Sciatic nerve (tissue), 2 donors: ENCODE measurements around the gene FARS2. TPM values are rescaled to one million over a fixed set of nuclear protein-coding genes. Genes with fewer than 3 reads are reported as not detected.
A peak's percentile ranks its signal among the peaks of the same experiment; 100 is the strongest.

Experiments
- ATAC-seq: fragments of 200-7000 bp; cut with Tn5 transposase; one replicate; pipeline ENCODE4 v1.9.1; 2020; ENCODE audit warnings: mild to moderate bottlenecking, moderate library complexity
- DNase-seq: peaks from one replicate; pipeline ENCODE4 v3.0.0-alpha.2; 2020; ENCODE audit warnings: low spot score
- intact Hi-C: fragments of 100-400 bp; cut with DNase I; formaldehyde crosslinking; loops from one replicate; pipeline ENCODE4 v1.14.2; 2022
- total RNA-seq: library from RNA; stranded (reverse); fragmentation: NEBNext Ultra II Directional; extraction: Animal tissue kit (Norgen Biotek cat#: 25700); gene quantifications from one replicate; pipeline ENCODE4 v1.2.1, GENCODE V29; 2021
- donor health status: DM: no; HTN: no; CAD: no.
- donor health status: DM: no; HTN: no; CAD: no.

Gene FARS2
- total RNA-seq: 17.8 TPM

- DNase-seq: peak; percentile 94
- ATAC-seq: peak; percentile 98
- intact Hi-C loops: no loop called here
These were observed at the start of gene FARS2, which contains the start of gene LYRM4 for GRCh38 chr6:5260661-5261544. FARS2 (plus strand) TSS chr6:5261513. LYRM4 (minus strand) TSS chr6:5260950; CDS start chr6:5260733, 217 bp downstream.

GRCh38 chr6:5213836-5214235 is 47.5 kb upstream of the FARS2 start:
- no peak for DNase-seq
- ATAC-seq: no peak
- intact Hi-C loops: no loop called here

- no peak for ATAC-seq
- DNase-seq: no peak
- intact Hi-C loops: no loop called here
These were observed 46.7 kb upstream of the FARS2 start for GRCh38 chr6:5214570-5215052.

GRCh38 chr6:5215159-5215558 is 46.2 kb upstream of the FARS2 start:
- DNase-seq (no peak), ATAC-seq (no peak)
- intact Hi-C loops: no loop called here

GRCh38 chr6:5215799-5216198 is 45.5 kb upstream of the FARS2 start:
- intact Hi-C loops: no loop called here
- ATAC-seq (no peak), DNase-seq (no peak)

- no peak for ATAC-seq
- intact Hi-C loops: no loop called here
- DNase-seq: no peak
These were observed 44.0 kb upstream of the FARS2 start for GRCh38 chr6:5217356-5217755.

- DNase-seq: no peak
- intact Hi-C loops: no loop called here
- ATAC-seq: no peak
These were observed 42.2 kb upstream of the FARS2 start for GRCh38 chr6:5219011-5219691.

GRCh38 chr6:5220443-5220842 is 40.9 kb upstream of the FARS2 start:
- intact Hi-C loops: no loop called here
- no peak for ATAC-seq
- DNase-seq: no peak

- intact Hi-C loops: no loop called here
- DNase-seq (no peak), ATAC-seq (no peak)
These were observed 38.0 kb upstream of the FARS2 start for GRCh38 chr6:5223309-5223708.

- DNase-seq: no peak
- intact Hi-C loops: no loop called here
- ATAC-seq: no peak
These were observed 32.0 kb upstream of the FARS2 start for GRCh38 chr6:5229356-5229755.

- intact Hi-C loops: no loop called here
- no peak for ATAC-seq
- no peak for DNase-seq
These were observed 31.2 kb upstream of the FARS2 start for GRCh38 chr6:5230081-5230480.

- DNase-seq: no peak
- intact Hi-C loops: no loop called here
These were observed 30.0 kb upstream of the FARS2 start for GRCh38 chr6:5231289-5231688.

GRCh38 chr6:5234874-5235273 is 26.4 kb upstream of the FARS2 start:
- no peak for DNase-seq
- ATAC-seq: peak; percentile 45
- intact Hi-C loops: no loop called here

More at GRCh38 chr6:5231289-5231688, 30.0 kb upstream of the FARS2 start:
- ATAC-seq: no peak

- intact Hi-C loops: no loop called here
- DNase-seq: no peak
- ATAC-seq: no peak
These were observed 25.5 kb upstream of the FARS2 start for GRCh38 chr6:5235830-5236229.

GRCh38 chr6:5237805-5238204 is 23.5 kb upstream of the FARS2 start:
- DNase-seq (no peak), ATAC-seq (no peak)
- intact Hi-C loops: no loop called here

GRCh38 chr6:5238336-5238735 is 23.0 kb upstream of the FARS2 start:
- intact Hi-C loops: no loop called here
- DNase-seq: no peak
- no peak for ATAC-seq

- intact Hi-C loops: no loop called here
- ATAC-seq: no peak
- DNase-seq: no peak
These were observed 20.1 kb upstream of the FARS2 start for GRCh38 chr6:5241252-5241651.

GRCh38 chr6:5243069-5243468 is 18.2 kb upstream of the FARS2 start:
- DNase-seq: no peak
- no peak for ATAC-seq
- intact Hi-C loops: no loop called here

GRCh38 chr6:5246141-5247097 is 14.9 kb upstream of the FARS2 start:
- DNase-seq (no peak), ATAC-seq (no peak)
- intact Hi-C loops: no loop called here
